Measurements from ENCODE around the gene GUCY1A1. TPM values are rescaled to one million over a fixed set of nuclear protein-coding genes. Genes with fewer than 3 reads are reported as not detected.

Gene GUCY1A1
- total RNA-seq, 1 donor from 2014 or later, result 3.7 TPM

DNA sequence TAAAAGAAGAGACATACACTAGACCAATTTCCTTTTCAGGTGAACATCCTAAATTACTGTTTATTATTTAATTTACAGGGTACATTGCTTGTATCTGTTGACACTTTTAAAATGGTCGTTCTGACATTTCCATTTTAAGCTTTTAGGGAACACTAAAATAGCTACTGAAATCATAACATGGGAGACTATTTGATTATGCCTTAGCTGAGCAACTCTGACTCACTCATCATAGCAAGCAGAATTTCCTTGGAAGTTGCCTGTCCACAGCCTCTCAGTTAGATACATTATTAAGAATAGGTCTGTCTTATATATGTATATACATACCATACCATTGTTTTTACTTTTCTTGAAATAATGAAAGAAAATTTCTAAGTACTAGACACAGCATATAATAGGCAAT is 114.1 kb downstream of the GUCY1A1 start:
- no peak overlapping the region for H3K4me3 ChIP-seq (ENCODE audit: low read depth, low read length)
- DNase-seq (ENCODE audit: low read depth), result no peak
- TF ChIP-seq, protein P1, sequence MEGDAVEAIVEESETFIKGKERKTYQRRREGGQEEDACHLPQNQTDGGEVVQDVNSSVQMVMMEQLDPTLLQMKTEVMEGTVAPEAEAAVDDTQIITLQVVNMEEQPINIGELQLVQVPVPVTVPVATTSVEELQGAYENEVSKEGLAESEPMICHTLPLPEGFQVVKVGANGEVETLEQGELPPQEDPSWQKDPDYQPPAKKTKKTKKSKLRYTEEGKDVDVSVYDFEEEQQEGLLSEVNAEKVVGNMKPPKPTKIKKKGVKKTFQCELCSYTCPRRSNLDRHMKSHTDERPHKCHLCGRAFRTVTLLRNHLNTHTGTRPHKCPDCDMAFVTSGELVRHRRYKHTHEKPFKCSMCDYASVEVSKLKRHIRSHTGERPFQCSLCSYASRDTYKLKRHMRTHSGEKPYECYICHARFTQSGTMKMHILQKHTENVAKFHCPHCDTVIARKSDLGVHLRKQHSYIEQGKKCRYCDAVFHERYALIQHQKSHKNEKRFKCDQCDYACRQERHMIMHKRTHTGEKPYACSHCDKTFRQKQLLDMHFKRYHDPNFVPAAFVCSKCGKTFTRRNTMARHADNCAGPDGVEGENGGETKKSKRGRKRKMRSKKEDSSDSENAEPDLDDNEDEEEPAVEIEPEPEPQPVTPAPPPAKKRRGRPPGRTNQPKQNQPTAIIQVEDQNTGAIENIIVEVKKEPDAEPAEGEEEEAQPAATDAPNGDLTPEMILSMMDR (conservative IDR thresholded peaks at IDR 0.05; ENCODE audit: low read depth, low read length), result no peak

- TF ChIP-seq, protein P1 (conservative IDR thresholded peaks at IDR 0.05; ENCODE audit: low read depth, low read length), result no peak
- H3K4me3 ChIP-seq (ENCODE audit: low read depth, low read length), result no peak overlapping the region
- no peak for DNase-seq (ENCODE audit: low read depth)
Measured at GRCh38 chr4:155781249-155781831, 114.7 kb downstream of the GUCY1A1 start.

Other genes with a start within 250 kb of the GUCY1A1 start
- gene GUCY1B1, start 92.2 kb downstream of the GUCY1A1 start, total RNA-seq, result 2.7 and 5.9 TPM in 2 replicates
- not detected in 2 replicates for gene ASIC5, start 199.4 kb downstream of the GUCY1A1 start, total RNA-seq
- not detected in 2 replicates for gene TDO2, start 236.8 kb downstream of the GUCY1A1 start, total RNA-seq